K562 (cell line): ENCODE measurements around the gene EWSR1. TPM values are rescaled to one million over a fixed set of nuclear protein-coding genes. Genes with fewer than 3 reads are reported as not detected.

Experiments used
- ARHGAP35 ChIP-seq: fragments of 450-650 bp; IDR thresholded peaks from 2 replicates; pipeline ENCODE4 v1.6.1; 2018; ENCODE audit not compliant: partially characterized antibody
- CBX5 ChIP-seq: IDR thresholded peaks from 2 replicates; pipeline ENCODE4 v1.6.1; 2014; ENCODE audit warnings: low read depth, borderline replicate concordance
- CHD2 ChIP-seq: IDR thresholded peaks from 2 replicates; pipeline ENCODE4 v1.6.1; 2011; ENCODE audit warnings: low read depth, low read length
- CREM ChIP-seq: IDR thresholded peaks from 2 replicates; pipeline ENCODE4 v1.6.1; 2014; ENCODE audit warnings: antibody characterized with exemption, low read depth
- CSDE1 ChIP-seq, 2 experiments: fragments of 450-650 bp; IDR thresholded peaks; 2 replicates each; pipeline ENCODE4 v1.6.1; 2016; ENCODE audit warnings: mild to moderate bottlenecking in 1 of 2
- CTBP1 ChIP-seq: fragments of 450-650 bp; IDR thresholded peaks from 2 replicates; pipeline ENCODE4 v1.6.1; 2016; ENCODE audit warnings: borderline replicate concordance
- E2F8 ChIP-seq: fragments of 450-650 bp; IDR thresholded peaks from 2 replicates; pipeline ENCODE4 v1.7.1; 2018; ENCODE audit warnings: mild to moderate bottlenecking, low read depth; ENCODE audit not compliant: partially characterized antibody
- FOXK2 ChIP-seq, 2 experiments: fragments of 450-650 bp; IDR thresholded peaks in 1 of 2; conservative IDR thresholded peaks in 1 of 2; 2 replicates each; pipeline ENCODE4 v1.6.1; 2016; ENCODE audit warnings: low read depth in 2 of 2, mild to moderate bottlenecking in 1 of 2
- ILF3 ChIP-seq: fragments of 450-650 bp; IDR thresholded peaks from 2 replicates; pipeline ENCODE4 v1.6.1; 2018; ENCODE audit warnings: antibody characterized with exemption, mild to moderate bottlenecking, moderate library complexity, borderline replicate concordance
- KLF13 ChIP-seq: fragments of 450-650 bp; IDR thresholded peaks from 2 replicates; pipeline ENCODE4 v1.6.1; 2016; ENCODE audit warnings: missing genetic modification characterization, low read depth, mild to moderate bottlenecking, missing compliant biosample characterization, moderate library complexity, borderline replicate concordance
- KLF16 ChIP-seq: IDR thresholded peaks from 2 replicates; pipeline ENCODE4 v1.6.1; 2016; ENCODE audit warnings: antibody characterized with exemption
- LEF1 ChIP-seq: fragments of 450-650 bp; IDR thresholded peaks from 2 replicates; pipeline ENCODE4 v1.6.1; 2016; ENCODE audit warnings: mild to moderate bottlenecking
- NEUROD1 ChIP-seq: fragments of 150-350 bp; IDR thresholded peaks from 2 replicates; pipeline ENCODE4 v1.6.1; 2014; ENCODE audit warnings: borderline replicate concordance, low read length, low read depth; ENCODE audit not compliant: partially characterized antibody
- NFIX ChIP-seq: fragments of 250-450 bp; sonication (Bioruptor Pico); IDR thresholded peaks from 2 replicates; pipeline ENCODE4 v1.4.0; 2020; ENCODE audit warnings: low read depth, mild to moderate bottlenecking, moderate library complexity
- RFX1 ChIP-seq: fragments of 450-650 bp; IDR thresholded peaks from 2 replicates; pipeline ENCODE4 v1.6.1; 2016; ENCODE audit warnings: mild to moderate bottlenecking, moderate library complexity
- SMARCA5 ChIP-seq: fragments of 450-650 bp; IDR thresholded peaks from 2 replicates; pipeline ENCODE4 v1.6.1; 2016
- SNAPC5 ChIP-seq: fragments of 250-450 bp; sonication (Bioruptor Pico); IDR thresholded peaks from 2 replicates; pipeline ENCODE4 v1.8.0; 2021; ENCODE audit warnings: moderate library complexity, mild to moderate bottlenecking, inconsistent platforms
- STAT5A ChIP-seq: IDR thresholded peaks from 2 replicates; pipeline ENCODE4 v1.6.1; 2012; ENCODE audit warnings: low read length, inconsistent platforms, borderline replicate concordance
- TCF7L2 ChIP-seq: fragments of 150-350 bp; IDR thresholded peaks from 2 replicates; pipeline ENCODE4 v1.6.1; 2016; ENCODE audit warnings: low read depth, mild to moderate bottlenecking, low read length, moderate library complexity
- TEAD2 ChIP-seq: fragments of 450-650 bp; IDR thresholded peaks from 2 replicates; pipeline ENCODE4 v1.6.1; 2016; ENCODE audit warnings: missing genetic modification characterization, control low read depth, missing compliant biosample characterization
- TFAP4 ChIP-seq: sonication (generic); formaldehyde crosslinking; IDR thresholded peaks from 2 replicates; pipeline ENCODE4 v1.8.0; 2022; ENCODE audit warnings: missing genetic modification reagents, mild to moderate bottlenecking, moderate library complexity, borderline replicate concordance
- TSC22D4 ChIP-seq: fragments of 450-650 bp; IDR thresholded peaks from 2 replicates; pipeline ENCODE4 v1.6.1; 2016; ENCODE audit warnings: missing genetic modification characterization, missing biosample characterization, control low read depth
- VEZF1 ChIP-seq: fragments of 200-800 bp; sonication (Bioruptor generic); IDR thresholded peaks from 2 replicates; pipeline ENCODE4 v1.6.1; 2017; ENCODE audit warnings: missing genetic modification characterization, missing compliant biosample characterization
- ZNF175 ChIP-seq: fragments of 200-800 bp; sonication (Bioruptor generic); IDR thresholded peaks from 2 replicates; pipeline ENCODE4 v1.6.1; 2016; ENCODE audit warnings: low read depth, mild to moderate bottlenecking, missing genetic modification characterization, missing compliant biosample characterization
- ZNF24 ChIP-seq: fragments of 450-650 bp; IDR thresholded peaks from 2 replicates; pipeline ENCODE4 v1.6.1; 2016
- ZNF384 ChIP-seq: IDR thresholded peaks from 2 replicates; pipeline ENCODE4 v1.6.1; 2012; ENCODE audit warnings: low read depth, low read length, improper control_type of control experiment
- ZNF561 ChIP-seq: fragments of 450-650 bp; formaldehyde crosslinking; conservative IDR thresholded peaks from 2 replicates; pipeline ENCODE4 v1.4.0; 2020; ENCODE audit warnings: mild to moderate bottlenecking, moderate library complexity
- ZNF668 ChIP-seq: fragments of 250-450 bp; sonication (Bioruptor Pico); IDR thresholded peaks from 2 replicates; pipeline ENCODE4 v1.8.0; 2022; ENCODE audit warnings: mild to moderate bottlenecking, inconsistent platforms
- polyA plus RNA-seq, 8 experiments: library from polyadenylated mRNA; depleted of rRNA in 4 of 8; stranded (reverse) in 5 of 8; unstranded in 3 of 8; fragments of >200 nt; fragmentation: Nextera tagmentation in 2 of 8; fragmentation: Illumina TruSeq in 1 of 8; extraction: Ambion mirVana in 2 of 8; extraction: Trizol in 1 of 8; gene quantifications; 2 replicates each; pipeline versions ENCODE4 v1.2.1 to v1.2.3, GENCODE V29; 2011 to 2014; ENCODE audit warnings: inconsistent platforms in 1 of 8, missing spikeins in 1 of 8
- total RNA-seq, 7 experiments: library from RNA; depleted of rRNA in 6 of 7; stranded (reverse); fragments of >200 nt in 6 of 7; fragmentation: Illumina TruSeq in 2 of 7; extraction: Trizol in 2 of 7; gene quantifications; 2 replicates each; pipeline versions ENCODE4 v1.2.1 to v1.2.3, GENCODE V29; 2011 to 2021; ENCODE audit warnings: low replicate concordance in 1 of 7

Gene EWSR1
- total and polyA plus RNA-seq, 9 of the 15 experiments (the other 6 are each of a cell fraction or from before 2014, with no cell fraction given), result 83.3 to 450 (median 239) TPM

GRCh38 chr22:29310863-29311339 is 42.8 kb downstream of the EWSR1 start (continued):
- TF ChIP-seq ILF3 (no peak), RFX1 (peak; percentile 96), ZNF175 (no peak), KLF16 (no peak), STAT5A (no peak), TCF7L2 (no peak), E2F8 (no peak), ARHGAP35 (no peak), ZNF384 (no peak), FOXK2 (conservative IDR thresholded peaks at IDR 0.05 in 1 of 2, IDR thresholded peaks at IDR 0.05 in 1 of 2; ENCODE audit: low read depth in 2 of 2) (peak in 1 of 2 experiments; percentile 34; a peak in 1 of 4 replicates), CBX5 (no peak), CREM (peak; percentile 70), CHD2 (no peak), VEZF1 (CRISPR knock-in tag) (peak; percentile 89), ZNF668 (no peak), ZNF561 (no peak), KLF13 (tag) (no peak), TEAD2 (tag) (no peak), NEUROD1 (peak; percentile 50), TFAP4 (CRISPR knock-in tag) (peak; percentile 97), CTBP1 (no peak), ZNF24 (no peak), CSDE1 (IDR thresholded peaks at IDR 0.05) (peak in 1 of 2 experiments; percentile 65; a peak in 1 of 4 replicates), SMARCA5 (no peak), LEF1 (no peak), NFIX (CRISPR knock-in tag) (no peak), TSC22D4 (no peak), SNAPC5 (CRISPR knock-in tag) (no peak)
